HPDE6-E6E7 (cell line): Measurements from ENCODE around the gene VSIG10.
"Not testable (repeated sequence)": the region's sequence is repeated elsewhere in the genome, so short reads cannot be mapped to it uniquely, and the experiment has no call there.

Experiments used
- DNase-seq: peaks from one replicate; pipeline ENCODE4 v3.0.0; 2011; ENCODE audit warnings: missing footprints; ENCODE audit errors: extremely low spot score

VSIG10 gene

DNA sequence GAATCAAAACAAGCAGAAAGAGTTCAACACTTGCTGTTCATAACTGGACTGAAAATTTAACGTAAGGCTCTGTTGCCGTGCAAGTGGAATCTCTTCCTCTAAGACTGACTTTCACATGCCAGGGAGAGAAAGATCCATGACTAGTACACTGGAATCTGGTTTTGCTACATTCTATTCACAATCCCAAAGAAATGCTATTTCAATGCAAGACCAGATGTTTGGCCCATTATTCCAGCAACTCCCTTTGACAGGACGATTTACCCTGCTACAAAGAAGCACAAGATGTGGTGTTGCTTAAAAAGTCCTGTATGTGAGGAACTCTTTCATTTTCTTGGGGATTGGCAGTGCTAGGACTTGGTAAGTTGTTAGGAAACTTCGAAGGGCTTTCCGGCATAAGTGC is 69.9 kb downstream of the VSIG10 start:
- DNase-seq: no peak

- no peak for DNase-seq
These were observed 70.5 kb downstream of the VSIG10 start for GRCh38 chr12:118033323-118033722.

DNA sequence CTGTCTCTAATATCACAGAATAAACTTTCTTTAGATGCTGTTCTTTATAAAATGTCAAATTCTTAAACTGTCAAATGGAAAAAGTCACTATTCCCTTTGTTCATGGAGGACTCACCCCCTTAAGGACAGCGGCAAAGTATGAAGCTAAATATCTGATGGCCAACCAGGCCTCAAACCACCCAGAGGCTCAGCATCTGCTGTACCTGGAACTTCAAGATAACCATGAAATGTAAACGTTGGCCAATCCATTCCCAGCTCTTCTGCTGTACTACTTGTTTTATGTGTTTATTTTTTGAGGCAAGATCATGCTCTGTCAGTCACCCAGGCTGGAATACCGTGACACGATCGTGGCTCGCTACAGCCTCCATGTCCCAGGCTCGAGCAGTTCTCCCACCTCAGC is 71.6 kb downstream of the VSIG10 start:
- DNase-seq: no peak

- no peak for DNase-seq
These were observed 74.6 kb downstream of the VSIG10 start for GRCh38 chr12:118029166-118029565.

DNA sequence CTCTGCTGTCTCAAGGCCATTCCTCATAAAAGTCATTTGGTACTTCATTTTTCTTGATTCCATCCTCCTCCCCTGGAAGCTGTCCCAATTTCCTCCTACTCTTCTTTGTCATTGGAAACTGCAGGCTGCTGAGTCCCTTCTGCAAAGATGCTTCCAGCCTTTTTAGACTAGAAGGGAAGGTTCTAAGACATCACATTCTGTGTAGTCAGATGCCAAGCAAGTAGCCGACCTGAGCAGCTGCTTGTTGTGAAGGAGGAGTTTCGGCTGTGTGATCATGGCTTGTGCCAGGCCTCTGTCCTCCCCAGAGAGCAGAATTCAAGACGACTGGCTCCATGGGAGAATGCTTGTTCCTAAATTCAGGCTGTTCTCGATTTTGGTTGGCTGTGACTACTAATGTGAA is 78.6 kb downstream of the VSIG10 start:
- DNase-seq: no peak

DNA sequence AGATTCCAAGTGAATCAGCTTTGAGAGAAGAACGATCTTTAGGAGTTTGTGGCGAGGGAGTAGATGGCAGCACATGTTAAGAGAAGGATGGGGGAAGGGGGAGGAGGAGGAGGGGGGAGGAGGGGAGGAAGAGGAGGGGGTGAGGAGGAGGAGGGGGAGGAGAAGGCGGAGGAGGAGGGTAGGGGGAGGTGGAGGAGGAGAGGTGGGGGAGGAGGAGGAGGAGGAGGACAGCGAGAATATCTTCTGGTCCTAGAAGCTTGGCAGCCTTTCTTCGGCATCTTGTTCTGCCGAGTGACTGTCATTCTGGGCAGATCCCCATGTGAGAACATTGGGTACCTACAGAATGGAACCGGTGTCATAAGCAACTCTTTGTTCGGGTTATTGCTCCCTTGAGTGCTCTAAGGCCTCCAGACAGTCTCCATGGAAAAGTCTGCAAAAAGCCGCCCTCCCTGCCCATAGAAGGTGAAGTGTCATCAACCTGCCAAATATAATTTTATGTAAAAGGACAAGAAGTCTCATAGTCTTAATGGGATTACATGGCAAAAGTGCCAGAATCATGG is 80.4 kb downstream of the VSIG10 start:
- no peak for DNase-seq

GRCh38 chr12:118022728-118023109 is 81.1 kb downstream of the VSIG10 start:
- DNase-seq: no peak

DNA sequence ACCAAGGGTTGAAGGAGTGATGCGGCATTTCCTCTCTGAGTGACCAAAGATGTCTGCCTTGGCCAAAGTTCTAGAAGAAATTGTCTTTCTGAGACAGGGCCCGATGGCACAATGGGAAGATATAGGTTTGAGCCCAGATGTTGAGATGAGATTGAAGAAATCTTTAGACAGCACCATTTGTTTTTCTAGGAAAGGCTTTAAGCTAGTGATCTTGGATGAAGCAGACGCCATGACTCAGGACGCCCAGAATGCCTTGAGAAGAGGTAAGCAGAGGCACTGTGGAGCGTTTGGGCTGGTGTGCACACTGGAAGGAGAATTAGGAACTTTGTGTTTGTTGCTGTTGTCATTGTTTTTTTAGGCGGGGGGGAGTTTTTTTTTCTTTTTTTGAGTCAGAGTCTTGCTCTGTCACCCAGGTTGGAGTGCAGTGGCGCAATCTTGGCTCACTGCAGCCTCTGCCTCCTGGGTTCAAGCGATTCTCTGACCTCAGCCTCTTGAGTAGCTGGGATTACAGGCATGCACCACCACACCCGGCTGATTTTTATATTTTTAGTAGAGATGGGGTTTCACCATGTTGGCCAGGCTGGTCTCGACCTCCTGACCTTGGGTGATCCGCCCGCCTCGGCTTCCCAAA is 81.6 kb downstream of the VSIG10 start:
- DNase-seq: not testable (repeated sequence)

GRCh38 chr12:118020036-118020435 is 83.8 kb downstream of the VSIG10 start:
- no peak for DNase-seq

DNA sequence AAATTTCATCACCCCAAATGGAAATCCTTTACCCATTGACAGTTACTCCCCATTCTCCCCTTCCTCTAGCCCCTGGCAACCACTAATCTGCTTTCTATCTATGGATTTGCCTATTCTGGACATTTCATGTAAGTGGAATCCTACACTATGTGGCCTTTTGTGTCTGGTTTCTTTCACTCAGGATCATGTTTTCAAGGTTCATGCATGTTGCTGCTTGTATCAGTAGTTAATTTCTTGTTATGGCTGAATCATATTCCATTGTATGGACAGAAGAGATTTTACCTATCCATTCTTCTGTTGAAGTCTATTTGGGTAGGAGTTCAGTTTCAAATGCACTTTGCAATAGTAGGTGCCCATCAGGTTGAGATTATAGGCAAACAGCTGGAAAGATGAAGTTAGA is 85.9 kb downstream of the VSIG10 start:
- DNase-seq: no peak

DNA sequence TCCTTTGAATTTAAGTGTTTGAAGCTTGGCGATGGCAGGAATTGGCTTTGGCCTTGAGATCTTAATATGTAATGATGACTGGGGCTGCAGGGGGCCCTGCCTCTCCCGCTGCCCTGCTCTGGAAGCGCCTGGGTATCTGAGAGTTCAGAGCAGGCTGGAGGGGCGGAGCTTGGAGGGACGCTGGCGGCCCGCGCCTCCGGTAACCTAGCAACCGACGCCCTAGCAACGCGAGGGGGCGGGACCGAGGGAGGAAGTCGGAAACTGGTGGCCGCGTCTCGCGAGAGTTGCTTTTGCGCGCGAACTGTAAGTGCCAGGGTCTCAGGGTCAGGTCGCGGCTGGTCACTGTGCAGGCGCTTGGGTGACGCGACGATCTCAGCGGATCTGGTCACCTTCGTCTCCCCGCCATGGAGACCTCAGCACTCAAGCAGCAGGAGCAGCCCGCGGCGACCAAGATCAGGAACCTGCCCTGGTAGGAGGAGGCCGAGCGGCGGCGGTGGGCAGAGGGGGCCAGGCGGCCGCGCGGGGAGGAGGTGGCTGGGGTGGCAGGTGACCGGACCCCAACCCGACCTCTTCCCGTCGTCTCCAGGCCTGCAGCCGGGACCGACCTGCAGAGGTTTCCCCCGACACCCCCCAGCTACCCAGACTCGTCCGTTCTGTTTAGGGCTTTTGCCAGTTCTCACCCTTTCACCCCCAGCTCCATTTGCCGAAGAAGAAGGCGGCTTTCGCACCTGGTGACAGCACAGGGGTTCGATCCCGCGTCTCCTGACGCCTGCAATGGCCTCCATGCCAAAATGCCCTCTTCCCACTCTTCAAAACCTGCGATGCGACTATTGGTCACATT is 87.2 kb downstream of the VSIG10 start, which contains the start of gene RFC5:
RFC5 (plus strand) TSS at position 280 of the 841 bp plus-strand sequence; CDS start at position 405, 125 bp downstream.
- peak; percentile 93 for DNase-seq

DNA sequence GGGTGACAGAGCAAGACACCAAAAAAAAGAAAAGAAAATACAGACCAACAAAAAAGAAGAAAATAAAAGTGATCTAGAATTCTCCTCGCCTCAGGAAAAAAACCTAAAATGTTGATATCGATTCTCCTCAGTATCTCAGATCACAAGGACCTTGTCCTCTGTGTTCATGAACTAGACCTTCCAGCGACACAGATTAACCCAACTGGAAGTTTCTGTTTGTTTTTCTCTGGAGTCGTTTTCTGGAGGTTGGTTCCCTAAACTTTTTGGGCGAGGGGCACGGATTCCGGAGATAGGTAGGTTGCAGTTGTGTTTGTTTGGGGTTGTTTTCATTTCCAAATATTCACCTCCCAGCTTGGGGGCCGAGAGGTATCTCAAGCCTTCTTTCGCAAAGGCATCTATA is 87.9 kb downstream of the VSIG10 start:
- DNase-seq: no peak

DNA sequence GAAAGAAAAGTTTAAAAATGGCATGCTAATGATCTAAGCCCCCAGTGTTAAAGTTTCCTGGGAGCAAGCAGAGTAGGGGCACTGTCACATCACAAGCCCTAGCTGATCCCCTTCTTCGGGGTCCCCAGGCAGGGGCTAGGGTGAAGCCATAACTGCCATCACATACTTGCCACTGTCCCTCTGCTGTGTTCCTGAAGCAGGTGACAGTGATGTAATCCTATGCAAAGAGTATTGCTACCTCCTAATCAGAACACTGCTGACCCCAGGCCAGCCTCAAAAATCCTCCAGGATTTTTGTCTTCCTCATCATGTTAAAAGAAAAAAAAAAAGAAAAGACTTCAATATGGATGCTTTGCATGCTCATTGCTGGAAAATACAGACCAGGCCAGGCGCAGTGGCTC is 88.5 kb downstream of the VSIG10 start:
- no peak for DNase-seq
